GM21576 (cell line): ENCODE measurements around the gene CEP350.

Experiments
- ATAC-seq: cut with Tn5 transposase; IDR thresholded peaks from one replicate; pipeline ENCODE4 v1.9.1; 2021; ENCODE audit warnings: mild to moderate bottlenecking, moderate library complexity; ENCODE audit not compliant: unreplicated experiment

CEP350 gene, protein sequence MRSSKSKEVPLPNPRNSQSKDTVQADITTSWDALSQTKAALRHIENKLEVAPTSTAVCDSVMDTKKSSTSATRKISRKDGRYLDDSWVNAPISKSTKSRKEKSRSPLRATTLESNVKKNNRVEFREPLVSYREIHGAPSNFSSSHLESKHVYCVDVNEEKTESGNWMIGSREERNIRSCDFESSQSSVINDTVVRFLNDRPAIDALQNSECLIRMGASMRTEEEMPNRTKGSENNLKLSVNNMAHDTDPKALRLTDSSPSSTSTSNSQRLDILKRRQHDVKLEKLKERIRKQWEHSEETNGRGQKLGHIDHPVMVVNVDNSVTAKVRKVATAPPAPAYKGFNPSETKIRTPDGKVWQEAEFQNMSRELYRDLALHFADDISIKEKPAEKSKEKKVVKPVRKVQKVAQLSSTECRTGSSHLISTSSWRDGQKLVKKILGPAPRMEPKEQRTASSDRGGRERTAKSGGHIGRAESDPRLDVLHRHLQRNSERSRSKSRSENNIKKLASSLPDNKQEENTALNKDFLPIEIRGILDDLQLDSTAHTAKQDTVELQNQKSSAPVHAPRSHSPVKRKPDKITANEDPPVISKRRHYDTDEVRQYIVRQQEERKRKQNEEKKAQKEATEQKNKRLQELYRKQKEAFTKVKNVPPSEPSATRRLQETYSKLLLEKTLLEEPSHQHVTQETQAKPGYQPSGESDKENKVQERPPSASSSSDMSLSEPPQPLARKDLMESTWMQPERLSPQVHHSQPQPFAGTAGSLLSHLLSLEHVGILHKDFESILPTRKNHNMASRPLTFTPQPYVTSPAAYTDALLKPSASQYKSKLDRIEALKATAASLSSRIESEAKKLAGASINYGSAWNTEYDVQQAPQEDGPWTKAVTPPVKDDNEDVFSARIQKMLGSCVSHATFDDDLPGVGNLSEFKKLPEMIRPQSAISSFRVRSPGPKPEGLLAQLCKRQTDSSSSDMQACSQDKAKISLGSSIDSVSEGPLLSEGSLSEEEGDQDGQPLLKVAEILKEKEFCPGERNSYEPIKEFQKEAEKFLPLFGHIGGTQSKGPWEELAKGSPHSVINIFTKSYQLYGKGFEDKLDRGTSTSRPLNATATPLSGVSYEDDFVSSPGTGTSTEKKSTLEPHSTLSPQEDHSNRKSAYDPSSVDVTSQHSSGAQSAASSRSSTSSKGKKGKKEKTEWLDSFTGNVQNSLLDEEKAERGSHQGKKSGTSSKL (N-terminal part only)

DNA sequence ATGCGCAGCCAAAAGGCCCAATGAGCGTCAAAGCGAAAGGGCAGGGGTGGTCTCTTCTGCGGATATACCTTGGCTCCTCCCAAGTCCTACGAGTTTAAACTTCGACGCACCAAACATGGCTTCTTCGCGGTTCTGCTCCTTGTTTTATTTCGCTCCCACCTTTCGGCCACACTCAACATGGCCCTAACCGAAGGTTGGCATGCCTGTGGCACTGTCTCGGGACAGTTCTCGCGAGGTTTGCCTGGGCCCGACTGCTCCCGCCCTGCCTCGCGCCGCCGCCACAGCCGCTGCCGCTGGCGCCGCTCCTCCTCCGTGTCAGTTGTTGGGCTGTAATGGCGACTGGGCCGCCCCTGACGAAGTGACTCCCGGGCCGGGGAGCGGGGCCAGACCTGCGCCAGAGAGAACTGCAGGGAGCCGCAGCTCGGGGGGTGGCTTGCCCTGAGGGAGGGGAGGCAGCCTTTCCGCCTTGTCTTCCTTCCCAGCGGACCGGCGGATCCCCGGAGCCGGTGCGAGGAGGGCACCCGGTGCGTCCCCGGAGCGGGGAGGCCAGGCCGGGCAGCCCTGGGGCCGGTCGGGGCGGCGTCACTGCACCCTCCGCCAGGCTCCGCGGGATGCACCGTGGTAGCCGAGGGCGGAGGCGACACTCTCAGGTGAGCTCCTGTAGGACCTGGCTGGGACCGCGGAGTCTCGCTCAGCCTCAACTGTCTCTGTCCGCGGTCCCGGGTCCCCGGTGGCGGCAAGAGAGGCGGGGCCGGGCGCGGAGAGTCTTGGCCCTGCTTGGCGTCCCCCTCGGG is at the start of gene CEP350:
Gene CEP350 (plus strand): TSS at position 318 of the 794 bp plus-strand sequence. CDS start 31,372 bp downstream, outside the sequence.
- peak; percentile 89 for ATAC-seq

DNA sequence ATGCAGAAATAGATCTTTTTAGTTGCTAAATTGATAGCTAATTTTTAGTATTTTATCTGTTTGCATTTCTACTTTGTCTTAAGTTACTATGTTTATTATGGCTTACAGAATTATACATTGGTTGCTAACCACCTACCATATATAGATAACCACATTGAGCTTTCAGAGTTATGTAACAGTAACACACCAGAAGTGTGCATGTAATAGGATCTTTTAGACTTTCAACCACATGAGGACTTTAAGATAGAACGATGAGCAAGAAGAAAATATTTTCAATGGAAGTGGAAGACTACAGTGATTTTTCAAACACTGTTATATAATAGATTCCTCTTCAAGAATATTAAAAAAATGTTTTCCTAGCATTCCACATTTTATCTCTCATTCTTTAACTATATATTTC is 43.7 kb upstream of the CEP350 start:
- ATAC-seq: no peak

- no peak for ATAC-seq
Measured at GRCh38 chr1:179911812-179912211, 42.8 kb upstream of the CEP350 start.

GRCh38 chr1:179917601-179918429 is 36.8 kb upstream of the CEP350 start:
- no peak for ATAC-seq

DNA sequence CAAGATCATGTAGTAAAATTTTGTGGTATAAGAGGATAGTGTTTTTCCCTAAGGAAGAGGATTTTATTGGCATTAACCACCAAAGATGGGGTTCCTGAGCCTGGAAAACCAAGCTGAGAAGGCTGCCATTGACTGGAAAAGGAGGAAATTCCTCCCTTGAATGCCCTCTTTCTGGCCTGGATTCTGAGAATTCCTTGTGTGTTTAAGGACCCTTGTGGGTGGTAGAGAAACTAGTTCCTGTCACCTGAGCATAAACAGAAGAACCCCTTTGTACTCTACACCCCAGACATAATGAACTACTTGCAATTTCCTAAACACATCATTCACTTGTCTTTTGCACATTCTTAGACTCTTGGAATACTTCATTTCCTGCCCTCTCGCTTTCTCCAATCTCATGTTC is 33.1 kb upstream of the CEP350 start:
- ATAC-seq: no peak

DNA sequence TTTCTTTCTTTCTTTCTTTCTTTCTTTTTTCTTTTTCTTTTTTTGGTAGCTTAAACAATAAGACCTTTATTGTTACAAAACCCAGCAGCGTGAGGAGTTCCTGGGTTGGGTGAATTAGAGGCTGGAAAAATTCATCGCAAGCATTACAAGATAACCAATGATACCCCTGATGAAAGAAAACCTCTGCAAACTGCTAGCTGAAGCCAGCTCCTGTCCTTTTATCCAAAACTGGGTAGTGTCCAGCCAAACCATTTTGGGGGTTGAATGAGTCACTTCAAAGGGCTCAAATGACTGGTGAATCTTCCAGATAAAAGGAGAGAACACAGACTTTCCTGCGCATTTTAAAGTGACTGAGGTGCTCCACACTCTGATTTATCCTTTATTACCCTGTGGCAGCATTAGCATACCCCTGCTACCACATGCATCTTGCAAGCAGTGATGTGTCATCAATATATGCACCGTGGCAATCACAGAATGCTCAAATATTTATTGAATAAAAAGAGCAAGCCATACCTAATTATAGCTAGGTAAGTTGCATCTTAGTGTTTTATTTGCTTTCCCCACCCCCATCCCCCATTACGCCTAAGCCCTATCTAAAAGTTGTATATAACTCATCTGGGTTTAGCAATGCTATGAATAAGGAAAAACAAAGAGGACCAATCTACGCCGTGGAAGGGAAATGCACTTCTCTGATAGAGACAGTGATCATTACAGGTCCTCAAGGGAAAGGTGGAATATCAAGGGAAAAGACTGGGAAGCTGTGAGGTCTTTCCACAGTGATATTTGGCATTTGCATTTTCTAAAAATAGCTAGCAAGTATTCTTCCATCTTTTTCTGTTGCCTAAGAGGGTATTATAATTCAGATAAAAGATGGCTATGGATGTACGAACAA is 32.4 kb upstream of the CEP350 start:
- ATAC-seq: no peak

DNA sequence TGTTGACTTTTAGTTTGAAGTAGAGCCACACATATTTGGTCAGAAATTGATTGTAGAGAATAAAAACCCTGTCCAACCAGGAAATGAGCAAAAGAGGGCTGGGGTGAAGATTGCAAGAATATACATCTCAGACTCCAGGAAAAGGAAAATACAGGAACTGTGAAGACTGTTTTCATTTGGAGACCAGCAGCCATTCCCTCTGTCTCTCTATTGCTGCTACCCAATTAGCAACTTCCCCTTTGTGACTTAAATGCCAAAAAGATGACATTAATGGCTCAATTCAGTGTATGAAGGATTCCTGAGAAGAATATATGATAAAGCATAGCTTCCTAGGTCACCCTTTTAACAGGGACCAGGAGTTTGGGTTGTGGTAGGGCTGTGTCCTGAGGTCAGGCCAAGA is 31.6 kb upstream of the CEP350 start:
- ATAC-seq: no peak

DNA sequence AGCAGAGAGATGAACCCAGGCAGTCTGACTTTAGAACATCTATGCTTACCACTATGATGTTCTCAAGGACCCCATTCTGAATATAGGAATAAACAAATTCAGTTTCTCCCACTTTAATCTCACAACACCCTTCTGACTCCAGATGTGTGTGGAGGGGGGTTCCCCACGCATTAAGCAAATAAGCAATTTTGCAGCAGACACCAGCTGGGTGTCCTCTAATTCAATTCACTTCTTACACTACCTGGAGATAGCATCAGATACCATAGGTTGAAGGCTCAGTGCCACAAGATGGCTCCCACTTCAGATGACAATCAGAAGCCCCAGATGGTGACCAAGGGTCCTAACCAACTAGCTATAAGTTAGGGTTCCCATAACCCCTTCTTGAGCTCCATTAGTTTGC is 30.3 kb upstream of the CEP350 start:
- no peak for ATAC-seq

- no peak for ATAC-seq
Measured at GRCh38 chr1:179925302-179925701, 29.3 kb upstream of the CEP350 start.

- ATAC-seq: no peak
Measured at GRCh38 chr1:179925922-179926849, 28.4 kb upstream of the CEP350 start.

GRCh38 chr1:179926850-179927205 is 27.8 kb upstream of the CEP350 start:
- no peak for ATAC-seq

DNA sequence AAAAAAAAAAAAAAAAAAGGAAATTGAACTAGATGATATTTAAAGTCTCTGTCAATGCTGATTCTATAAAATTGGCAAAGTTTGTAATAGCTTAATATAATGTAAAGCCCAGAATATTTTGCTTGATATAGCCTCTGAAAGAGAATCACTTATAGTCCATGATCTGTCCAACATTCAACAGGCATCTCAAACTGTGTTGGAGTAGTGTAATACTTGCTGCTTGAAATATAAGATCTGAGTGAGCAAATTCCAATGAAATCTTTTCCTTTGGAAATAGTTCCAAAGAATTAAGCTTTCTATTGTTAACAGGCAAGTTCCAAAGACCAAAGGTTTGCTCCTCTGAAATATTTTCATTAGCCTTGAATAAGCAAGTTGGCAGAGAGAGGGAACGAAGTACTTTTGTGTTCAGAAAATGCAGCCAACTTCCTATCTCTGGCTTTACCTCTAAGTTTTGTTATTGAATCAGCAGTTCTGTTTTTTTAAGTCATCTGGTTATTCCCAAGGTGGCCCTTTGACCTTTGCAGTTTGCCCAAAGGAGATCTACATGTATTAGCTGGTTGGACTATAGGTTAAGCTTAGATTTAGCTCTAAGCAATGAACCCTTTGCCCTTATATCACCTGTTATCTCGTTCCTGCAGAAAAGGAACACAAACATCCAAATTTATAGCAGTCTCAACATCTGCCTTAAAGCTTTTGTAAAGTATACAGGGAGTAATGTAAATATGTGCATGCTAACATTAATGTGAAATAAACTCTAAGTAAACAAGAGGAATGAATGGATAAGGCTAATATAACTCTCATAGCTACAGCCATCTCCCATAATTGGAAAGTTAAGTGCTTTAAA is 24.4 kb upstream of the CEP350 start:
- no peak for ATAC-seq

- ATAC-seq: no peak
Measured at GRCh38 chr1:179930867-179931266, 23.7 kb upstream of the CEP350 start.

- no peak for ATAC-seq
Measured at GRCh38 chr1:179933219-179933618, 21.4 kb upstream of the CEP350 start.

DNA sequence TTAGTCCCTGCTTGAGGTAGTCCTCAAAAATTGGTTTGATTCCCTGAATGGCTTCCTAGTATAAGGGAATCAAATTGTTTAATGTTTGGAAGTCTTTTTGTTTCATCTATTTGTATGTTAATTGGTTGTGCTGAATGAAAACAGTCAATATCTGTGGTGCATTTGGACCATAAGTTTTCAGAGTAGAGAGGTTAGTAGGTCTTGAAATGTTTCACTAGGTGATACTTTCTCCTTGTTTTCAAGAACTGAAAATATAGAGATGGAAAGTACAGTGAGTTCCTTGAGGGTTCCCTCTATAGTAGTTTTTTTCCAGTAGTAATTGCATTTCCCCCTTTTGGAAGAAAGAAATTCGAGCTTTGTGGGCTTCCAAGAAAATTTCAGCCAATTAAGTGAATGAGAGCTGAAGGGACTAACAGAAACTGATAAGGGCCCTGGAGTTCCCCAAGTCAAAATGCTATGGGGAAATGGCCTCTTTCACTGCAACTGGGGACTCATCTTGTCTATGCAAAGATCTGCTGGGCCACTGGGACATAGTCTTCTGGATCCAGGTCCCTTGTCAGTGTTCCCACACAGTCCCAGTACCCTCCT is 18.6 kb upstream of the CEP350 start:
- ATAC-seq: no peak

DNA sequence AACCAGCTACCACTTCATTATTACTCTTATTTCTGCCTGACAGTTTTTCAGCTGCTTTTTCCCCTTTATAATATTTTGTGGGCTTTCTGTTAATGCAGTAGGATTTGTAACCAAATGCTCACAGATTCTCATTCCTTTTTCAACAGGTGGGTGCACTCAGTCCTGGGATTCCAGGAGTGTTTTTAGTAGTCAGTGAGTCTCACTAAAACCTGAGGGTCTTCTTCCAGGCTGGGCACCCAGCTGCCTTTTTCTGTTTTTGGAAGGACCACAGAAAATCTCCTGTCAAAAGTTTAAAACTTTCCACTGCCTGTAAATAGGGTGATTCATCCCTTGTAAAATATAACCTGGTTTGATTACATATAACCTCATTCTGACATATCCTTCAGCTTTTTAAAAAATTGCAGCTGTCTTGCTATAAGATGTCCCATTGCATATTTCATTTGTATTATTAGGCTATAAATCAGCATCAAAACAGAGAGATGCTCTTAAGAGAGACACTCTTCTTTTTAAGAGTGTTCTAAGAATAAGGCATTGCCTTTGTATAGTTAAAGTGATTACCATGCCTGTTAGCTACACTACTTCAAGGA is 16.8 kb upstream of the CEP350 start:
- no peak for ATAC-seq
